AML-193 (cell line): ENCODE measurements around the gene TSN.

Experiments
- DNase-seq, 2 experiments: peaks; one replicate each; lab custom pipeline; 2025; lab: John Stamatoyannopoulos, UW

Gene TSN

DNA sequence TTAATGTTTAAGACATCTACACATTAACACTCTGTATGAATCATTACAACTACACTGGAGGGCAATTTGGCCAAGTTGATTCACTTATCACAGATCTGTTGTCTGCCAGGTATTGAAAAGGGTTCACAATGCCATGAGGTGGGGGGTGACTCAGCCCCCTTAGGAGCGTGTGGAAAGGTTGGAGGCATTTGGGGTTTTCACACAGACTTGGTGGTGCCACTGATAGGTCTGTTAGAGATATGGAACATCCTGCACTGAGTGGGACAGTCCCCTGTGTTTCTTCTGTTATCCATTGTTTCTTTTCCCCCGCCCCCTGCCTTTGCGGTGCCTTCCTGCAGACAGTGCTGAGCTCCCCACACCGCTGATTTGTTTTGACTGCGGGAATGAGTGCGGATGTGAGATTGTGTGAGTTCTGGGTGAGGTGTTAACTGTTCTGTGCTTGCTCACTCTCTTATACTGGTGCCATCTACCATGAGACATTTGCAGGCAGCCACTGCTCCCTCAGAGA, 9.3 kb upstream of the TSN start:
- DNase-seq = no peak

DNA sequence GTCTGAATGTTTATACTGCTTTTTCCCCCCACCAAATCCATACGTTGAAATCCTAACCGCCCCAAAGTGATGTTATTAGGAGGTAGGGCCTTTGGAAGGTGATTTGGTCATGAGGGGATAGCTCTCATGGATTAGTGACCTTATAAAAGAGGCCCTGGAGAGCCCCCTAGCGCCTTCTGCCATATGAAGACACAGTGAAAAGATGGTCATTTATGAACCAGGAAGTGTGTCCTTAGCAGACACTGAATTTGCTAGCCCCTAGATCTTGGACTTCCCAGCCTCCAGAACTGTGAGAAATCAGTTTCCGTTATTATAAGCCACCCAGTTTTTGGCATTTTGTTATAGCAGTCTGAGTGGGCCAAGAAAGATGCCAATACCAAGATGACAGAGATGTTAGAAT, 7.2 kb upstream of the TSN start:
- peak; percentile 53 to 71 for DNase-seq

DNA sequence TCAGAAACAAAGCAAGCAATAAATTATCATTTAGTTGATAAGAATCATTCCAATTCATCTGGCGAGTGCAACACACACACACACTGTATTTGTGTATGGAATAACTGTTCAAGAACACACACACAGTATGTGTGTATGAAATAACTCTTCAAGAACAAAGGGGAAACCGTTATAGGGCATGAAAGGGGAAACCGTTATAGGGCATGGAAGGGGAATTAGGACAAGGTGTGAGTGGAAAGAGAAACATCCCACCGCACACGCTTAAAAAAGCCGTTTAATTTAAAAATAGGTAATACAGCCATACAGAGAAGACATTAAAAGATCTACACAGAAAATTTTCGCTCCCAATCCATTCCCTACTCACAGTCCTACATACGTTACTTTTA, 607 bp upstream of the TSN start:
- peak in 1 of 2 experiments; percentile 9 for DNase-seq

DNA sequence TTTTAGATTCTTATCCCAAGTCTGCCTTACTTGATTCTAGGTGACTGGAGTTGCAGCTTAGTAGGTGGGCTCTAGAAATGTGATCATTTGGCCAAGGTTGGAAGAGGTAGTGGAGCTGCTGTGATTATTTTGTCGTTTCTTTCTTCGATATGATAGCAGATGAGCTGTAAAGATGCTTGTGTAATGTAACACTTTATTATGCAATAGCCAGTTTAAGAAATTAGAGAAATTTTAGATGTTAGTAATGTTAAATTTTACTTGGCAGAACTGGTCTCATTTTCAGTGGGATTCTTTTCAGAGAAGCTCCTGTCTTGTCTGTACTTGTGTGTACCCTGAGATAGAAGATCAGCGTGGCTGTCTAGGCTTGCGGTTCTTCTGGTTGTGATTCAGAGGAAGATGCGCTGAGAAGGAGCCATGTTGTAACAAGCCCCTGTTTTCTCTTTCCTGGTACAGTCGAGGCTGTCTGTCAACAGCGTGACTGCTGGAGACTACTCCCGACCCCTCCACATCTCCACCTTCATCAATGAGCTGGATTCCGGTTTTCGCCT, 9.3 kb downstream of the TSN start:
- DNase-seq = no peak

DNA sequence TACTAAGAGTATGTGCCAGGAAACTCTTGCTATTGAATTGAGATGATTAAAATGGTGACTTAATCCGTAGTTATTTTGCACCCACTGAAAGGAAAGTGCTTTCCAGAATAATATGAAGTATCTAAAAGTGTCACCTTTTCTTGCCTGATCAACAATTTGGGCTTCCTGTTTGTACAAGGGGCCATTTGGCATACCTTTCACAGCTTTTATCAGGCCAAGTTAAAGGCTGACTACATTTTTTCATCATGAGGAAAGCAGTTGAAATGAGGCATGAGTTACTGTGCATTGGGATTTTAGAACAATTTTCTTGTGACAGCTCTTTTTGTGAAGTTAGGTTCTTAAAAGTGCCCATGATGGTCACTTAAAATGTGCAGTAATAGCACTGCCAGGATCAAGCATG, 11.2 kb downstream of the TSN start:
- no peak for DNase-seq

DNA sequence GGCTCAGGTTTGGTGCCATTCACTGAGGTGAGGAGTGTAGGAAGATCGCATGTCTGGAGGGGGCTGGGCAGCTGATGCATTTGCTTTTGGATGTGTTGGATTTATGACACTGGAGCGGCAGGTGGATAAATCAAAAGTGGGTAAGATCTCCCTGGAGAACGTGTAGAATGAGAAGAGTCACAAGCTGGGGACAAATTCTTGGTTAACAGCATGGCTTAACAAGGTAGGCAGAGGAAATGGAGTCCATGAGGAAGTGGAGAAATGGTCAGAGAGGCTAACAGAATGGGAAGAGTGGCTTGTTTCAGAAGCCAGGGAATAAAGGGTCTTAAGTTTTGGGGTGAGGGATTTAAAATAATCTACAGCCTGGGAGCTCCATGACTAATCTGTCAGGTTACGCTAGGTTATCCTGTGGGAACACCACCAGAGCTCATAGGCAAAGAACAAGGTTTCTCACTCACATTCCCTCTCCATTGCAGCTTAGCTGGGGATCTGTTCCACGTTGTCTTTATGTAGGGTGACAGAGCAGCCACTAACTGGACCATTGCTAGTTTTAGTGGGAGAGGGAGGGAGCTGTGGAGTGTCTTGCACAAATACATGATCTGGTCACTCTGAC, 12.8 kb downstream of the TSN start:
- no peak for DNase-seq

DNA sequence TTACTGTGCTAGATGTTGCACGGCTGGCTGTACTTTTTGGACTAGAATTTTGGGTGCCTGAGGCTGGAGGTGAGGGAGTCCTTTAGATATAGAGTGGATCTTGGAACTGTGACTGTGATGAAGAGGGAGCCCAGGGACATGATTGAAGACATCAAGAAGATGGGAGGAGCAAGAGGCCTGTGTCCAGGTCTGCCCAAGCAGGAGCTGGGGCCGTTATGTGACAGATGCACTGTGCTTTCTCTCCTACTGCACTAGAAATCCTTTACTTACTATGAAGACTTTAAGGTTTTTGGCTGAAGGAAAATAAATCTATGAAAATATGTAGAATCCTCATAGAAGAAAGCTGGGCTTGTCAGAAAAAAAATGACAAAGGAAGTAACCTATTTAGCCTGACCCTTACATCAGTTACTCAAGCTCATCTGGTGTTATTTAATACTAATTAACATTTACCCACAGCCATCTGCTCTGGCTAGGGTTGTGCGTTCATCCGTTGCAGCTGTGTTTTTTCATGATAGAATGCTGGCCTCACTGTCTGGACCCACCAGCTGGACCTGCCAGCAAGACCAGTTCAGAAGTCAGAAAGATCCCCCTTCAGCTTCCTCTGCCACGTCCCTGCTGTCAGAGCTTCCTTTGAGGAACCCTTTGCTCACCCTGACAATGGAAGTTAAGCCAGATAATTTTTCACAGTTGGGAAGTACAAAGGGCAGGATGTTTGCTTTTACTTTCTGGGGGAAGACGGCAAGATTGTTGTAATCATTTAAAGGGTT, 16.7 kb downstream of the TSN start:
- no peak for DNase-seq

DNA sequence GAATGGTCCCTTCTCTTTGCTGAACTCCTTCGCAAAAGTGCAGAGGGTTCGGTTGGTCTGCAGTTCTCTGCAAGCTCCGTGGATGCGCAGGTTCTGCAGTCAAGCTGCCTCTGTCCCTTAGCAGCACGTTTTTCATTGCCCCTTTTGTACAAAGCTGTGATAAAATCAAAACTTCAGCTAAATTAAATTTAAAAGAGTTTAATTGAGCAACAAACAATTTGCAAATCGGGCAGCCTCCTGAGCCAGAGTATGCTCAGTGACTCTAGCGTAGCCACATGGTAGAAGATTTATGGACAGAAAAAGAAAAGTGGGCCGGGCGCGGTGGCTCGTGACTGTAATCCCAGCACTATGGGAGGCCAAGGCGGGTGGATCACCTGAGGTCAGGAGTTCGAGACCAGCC, 18.8 kb downstream of the TSN start:
- DNase-seq = no peak

DNA sequence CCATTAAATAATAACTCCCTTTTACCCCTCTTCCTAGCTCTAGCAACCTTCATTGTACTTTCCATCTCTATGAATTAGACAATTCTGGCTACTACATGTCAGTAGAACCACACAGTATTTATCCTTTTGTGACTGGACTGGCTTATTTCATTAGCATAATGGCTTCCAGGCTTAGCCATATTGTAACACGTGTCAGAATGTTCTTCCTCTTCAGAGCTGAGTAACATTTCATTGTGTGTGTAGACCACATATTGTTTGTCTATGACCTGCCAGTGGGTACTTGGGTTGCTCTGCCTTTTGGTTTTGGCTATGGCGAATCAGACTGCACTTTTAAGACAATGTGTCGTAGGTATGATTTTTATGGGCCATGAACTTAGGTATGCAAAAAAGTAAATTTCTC, 20.9 kb downstream of the TSN start:
- no peak for DNase-seq

DNA sequence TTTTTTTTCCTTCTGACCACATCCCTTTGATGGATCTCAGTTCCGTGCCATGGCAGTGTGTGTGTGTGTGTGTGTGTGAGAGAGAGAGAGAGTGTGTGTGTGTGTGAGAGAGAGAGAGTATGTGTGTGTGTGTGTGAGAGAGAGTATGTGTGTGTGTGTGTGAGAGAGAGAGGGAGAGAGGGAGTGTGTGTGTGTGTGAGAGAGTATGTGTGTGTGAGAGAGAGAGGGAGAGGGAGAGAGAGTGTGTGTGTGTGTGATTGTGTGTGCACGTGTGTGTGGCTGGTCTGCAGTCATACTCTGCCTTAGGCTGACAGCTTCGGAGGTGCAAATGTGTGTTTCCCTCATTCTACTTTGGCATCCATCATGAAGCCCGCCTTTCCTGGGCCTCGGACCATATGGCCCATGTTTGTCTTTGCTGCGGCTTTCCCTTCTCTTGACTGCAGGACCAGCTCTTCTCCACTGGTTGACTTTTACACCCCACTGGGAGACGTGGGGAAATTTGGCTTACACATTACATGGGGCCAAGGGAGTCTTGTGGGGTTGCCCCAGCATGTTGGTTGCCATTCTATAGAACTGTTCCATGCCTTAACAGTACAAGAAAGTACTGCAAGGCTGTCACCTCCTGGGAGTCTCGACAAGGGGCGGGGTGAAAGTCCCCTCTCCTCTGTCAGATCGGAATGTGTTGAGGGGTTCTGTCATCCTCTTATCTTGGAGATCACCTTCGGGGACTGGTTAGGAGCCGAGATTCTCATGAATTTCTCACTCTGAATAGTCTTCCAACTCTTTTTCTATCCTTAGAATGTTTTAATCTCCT, 21.6 kb downstream of the TSN start:
- DNase-seq = no peak

DNA sequence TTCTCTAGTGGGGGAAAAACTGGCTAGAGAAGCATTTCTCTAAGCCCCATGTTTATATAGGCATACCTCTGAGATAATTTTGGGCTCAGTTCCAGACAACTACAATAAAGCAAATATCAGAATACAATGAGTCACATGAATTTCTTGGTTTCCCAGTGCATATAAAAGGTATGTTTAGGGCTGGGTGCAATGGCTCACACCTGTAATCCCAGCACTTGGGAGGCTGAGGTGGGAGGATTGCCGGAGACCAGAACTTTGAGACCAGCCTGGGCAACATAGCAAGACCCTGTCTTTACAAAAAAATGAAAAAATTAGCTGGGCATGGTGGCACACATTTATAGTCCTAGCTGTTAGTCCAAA, 22.2 kb downstream of the TSN start:
- no peak for DNase-seq

DNA sequence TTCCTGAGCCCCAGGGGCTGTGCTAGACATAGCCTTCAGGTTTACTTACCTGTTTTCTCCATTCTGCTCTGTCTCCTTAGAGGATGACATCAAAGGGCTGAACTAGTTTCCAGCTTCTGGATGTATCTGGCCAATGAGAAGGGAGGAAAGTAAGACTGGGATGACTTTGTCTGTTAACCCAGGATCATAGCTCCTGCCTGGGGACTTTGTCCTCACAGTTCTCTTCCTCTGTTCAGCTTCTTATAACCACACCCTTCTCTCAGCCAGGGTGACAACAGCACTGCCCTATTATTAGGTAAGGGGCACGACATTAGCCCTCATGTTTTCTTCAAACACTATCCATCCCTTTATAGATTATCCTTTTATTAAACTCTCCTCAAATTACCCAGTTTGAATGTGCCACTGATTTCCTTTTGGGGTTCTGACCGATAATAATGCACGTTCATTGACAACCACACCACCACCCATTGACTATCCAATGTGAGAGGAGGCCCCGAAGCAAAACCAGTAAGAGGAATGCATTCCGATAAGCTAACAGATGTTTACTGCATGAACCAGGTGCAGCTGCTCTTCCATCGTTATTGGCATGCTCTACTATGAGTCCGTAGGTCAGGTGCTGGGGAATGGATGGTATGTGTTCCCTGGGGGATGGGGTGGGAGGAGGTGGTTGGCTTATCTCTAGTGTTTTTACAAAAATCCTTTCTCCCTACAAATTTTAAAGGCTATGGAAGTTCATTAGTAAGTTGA, 23.5 kb downstream of the TSN start:
- no peak for DNase-seq

DNA sequence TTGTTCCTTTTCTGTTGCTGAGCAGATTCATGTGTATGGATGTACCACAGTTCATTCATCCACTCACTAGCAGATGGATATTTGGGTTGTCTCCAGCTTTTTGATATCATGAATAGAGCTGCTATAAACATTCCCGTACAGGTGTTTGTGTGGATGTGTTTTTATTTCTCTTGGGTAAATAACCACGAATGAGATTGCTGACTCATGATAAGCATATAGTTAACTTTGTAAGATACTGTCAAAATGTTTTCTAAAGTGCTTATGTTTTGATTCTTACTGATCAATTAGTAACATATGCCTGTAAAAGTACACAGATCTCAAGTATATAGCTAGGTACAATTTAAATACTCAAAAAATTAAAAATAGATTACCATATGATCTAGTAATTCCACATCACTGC, 27.7 kb downstream of the TSN start:
- no peak for DNase-seq

DNA sequence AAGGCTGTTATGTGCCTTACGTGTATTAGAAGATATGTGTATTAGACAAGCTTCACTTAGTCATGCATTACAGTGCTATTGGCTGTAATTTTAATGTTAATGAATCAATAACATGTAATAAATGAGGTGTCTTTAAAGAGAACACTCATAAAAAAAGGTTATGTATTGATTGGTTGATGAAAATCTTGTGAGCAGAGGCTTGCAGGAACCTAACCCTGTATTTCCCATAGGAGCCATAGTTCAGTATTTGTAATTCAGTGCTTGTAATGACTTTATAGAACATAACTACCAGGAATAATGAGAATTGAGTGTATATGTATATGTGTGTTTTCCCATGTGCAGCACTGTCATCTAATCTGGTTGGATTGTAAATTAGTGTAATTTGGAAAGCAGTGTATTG, 33.2 kb downstream of the TSN start:
- no peak for DNase-seq

DNA sequence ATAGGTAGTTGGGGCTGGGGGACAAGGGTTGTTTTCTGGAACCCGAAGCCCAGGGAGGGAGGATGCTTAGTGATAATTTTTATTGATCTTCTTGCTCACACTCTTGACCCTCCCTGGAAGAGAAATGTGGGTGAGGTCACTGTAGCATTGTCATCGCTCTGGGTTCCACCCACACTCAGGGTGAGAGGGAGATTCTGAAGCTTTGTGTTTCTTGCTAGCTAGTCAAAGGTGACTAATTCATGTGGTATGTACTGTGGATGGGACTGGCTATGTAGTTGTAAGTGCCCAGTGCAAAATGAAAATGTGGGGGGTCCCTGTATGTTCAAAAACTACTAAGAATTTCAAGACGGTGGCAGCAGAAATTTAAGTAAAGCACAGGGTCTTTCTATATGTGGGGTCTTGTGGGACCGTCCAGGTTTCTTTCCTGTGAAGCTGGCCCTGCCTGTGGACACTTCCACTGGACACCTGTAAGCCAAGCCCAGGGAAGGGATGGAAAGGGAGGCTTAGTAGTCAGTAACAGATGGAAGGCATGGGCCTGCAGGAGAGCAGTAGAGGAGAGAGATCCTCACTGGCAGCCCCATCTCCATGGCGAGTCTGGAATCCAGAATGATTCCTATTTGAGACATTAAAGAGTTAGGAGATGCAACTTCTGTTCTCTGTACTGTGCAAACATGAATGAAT, 35.0 kb downstream of the TSN start:
- no peak for DNase-seq

DNA sequence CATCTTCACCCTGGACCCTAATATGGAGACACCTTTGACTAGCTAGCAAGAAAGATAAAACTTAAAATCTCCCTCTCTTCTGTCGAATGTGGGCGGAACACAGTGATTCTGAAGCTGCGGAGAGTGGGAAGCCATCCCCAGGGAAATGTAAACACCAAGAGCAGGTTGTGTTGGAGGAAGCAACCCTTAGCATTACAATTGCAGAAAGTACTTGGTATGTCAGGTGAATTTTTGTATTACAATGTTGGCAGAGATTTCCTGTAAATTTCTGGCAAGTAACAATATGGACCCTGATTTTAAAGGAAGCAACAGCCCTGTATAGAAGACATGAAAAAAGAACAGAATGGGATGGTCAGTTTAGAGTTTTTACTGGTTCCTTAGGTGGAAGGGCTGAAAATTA, 35.8 kb downstream of the TSN start:
- DNase-seq = no peak

DNA sequence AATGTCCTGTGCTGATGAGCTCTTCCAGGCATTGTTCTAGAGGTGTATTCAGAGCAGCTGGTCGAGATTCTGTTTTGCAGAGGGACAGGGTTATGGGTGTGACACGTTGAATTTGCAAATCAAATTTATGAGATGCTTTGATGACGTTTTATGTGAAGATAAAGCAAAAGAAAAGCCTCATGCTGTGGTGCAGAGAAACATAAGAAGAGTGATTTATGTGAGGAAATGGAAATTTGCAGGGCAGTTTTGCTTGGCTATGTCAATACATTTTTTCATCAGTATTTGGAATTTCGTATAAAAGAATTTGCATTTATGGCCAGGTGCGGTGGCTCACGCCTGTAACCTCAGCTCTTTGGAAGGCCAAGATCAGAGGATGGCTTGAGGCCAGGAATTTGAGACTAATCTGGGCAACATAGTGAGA, 36.4 kb downstream of the TSN start:
- DNase-seq = no peak

DNA sequence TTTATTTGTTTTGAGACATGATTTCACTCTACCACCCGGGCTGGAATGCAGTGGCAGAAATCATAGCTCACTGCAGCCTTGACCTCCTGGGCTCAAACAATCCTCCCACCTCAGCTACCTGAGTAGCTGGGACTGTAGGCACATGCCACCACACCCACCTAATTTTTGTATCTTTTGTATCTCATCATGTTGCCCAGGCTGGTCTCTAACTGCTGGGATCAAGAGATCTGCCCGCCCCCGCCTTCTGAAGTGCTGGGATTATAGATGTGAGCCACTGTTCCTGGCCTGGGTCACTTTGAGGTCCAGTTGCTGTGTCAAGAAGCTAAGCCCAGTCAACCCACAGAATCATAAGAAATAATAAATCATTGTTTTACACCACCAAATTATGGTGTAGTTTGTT, 38.4 kb downstream of the TSN start:
- DNase-seq = no peak

DNA sequence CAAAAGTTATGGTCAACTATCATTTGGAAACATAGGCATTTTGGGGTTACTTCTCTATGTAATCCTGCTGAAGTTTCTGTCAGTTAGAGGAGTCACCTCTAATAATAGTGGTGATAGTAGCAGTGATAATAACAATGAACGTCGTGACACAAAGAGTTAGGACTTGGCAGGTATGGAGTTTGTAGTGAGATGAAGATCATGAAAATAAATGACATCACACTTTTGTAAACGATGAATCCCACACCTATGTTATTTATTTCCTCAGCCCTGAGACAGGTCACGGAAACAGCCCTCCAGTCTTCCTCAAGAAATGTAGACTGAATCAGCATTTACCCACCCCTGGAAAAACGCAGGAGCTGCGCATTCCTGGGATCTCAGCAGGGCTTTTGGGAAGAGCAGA, 38.8 kb downstream of the TSN start:
- DNase-seq = no peak

DNA sequence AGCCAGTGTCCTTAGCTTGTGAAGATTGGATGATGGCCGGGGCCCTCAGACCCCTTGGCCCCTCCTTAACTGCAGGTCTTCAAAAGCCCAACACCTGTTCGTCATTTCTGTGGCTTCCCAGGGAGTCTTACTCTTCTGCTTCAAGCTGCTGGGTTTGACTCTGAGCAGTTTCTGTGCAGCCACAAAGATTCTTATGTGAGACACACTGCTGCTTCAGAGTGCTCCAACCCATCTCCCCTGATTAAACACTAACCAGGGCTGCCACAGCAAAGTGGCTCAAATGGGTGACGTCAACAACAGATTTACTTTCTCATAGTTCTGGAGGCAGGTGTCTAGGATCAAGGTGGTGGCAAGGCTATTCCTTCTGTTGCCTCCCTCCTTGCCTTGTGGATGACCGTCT, 40.8 kb downstream of the TSN start:
- no peak for DNase-seq

DNA sequence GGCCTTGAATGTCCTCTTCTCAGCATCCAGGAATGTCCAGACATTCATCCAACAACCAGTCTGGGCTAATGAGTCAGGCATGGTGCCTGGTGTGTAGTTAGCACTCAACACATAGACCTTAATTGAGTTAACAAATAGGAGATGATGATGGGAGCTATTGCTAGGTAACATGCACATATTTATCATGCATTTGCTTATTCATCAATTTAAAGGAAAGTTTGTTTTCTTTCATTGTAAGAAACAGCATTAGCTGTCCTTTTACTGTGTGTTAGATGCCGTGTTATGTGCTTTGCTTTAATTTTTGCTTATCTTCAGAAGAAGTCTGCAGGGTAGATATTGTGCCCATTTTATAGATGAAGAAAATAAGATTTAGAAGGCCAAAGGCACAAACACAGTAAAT, 43.2 kb downstream of the TSN start:
- DNase-seq = no peak

DNA sequence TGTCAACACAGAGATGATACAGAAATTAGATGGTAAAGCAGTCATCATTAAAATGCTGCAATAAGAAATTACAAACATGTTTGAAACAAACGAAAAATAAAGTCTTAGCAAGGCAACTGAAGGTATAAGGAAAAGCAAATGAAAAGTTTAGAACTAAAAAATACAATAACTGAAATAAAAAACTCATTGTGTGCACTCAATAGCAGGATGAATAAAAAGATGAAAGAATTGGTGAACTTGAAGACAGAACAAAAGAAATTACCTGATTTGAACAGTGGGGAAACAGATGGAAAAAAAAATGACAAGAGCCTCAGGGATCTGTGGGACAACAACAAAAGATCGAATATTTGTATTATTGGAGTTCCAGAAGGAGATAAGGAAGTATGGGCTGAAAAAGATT, 46.5 kb downstream of the TSN start:
- DNase-seq = no peak
